Chondrocyte (in vitro differentiated cells): Measurements from ENCODE around the gene YARS2. TPM values are rescaled to one million over a fixed set of nuclear protein-coding genes. Genes with fewer than 3 reads are reported as not detected.

Experiments
- DNase-seq: peaks from one replicate; pipeline ENCODE4 v3.0.0; 2021; ENCODE audit warnings: mixed read lengths, low spot score
- H3K27ac Mint-ChIP-seq: one replicate; pipeline ENCODE4 v1.8.0; 2021; ENCODE audit warnings: mild to moderate bottlenecking, moderate library complexity, mixed read lengths; ENCODE audit not compliant: unreplicated experiment
- H3K27me3 Mint-ChIP-seq: 2 replicates; pipeline ENCODE4 v1.8.0; 2021; ENCODE audit warnings: low read depth, mixed read lengths
- H3K36me3 Mint-ChIP-seq: 2 replicates; pipeline ENCODE4 v1.8.0; 2021; ENCODE audit warnings: low read depth, mixed read lengths
- H3K4me1 Mint-ChIP-seq: 2 replicates; pipeline ENCODE4 v1.8.0; 2021; ENCODE audit warnings: low read depth, mild to moderate bottlenecking, mixed read lengths
- H3K4me3 Mint-ChIP-seq: one replicate; pipeline ENCODE4 v1.8.0; 2021; ENCODE audit warnings: mild to moderate bottlenecking, moderate library complexity, mixed read lengths; ENCODE audit not compliant: unreplicated experiment
- H3K9me3 Mint-ChIP-seq: 2 replicates; pipeline ENCODE4 v1.8.0; 2021; ENCODE audit warnings: low read depth, mixed read lengths
- CTCF ChIP-seq: fragments of 200-600 bp; sonication (generic); IDR thresholded peaks from 2 replicates; pipeline ENCODE4 v1.5.0; 2021; ENCODE audit warnings: antibody characterized with exemption, mild to moderate bottlenecking, moderate library complexity
- total RNA-seq: library from RNA; stranded (reverse); gene quantifications from 3 replicates; pipeline ENCODE4 v1.2.1, GENCODE V29; 2021

Gene YARS2
- total RNA-seq, 1 donor from 2014 or later = 18.6 TPM

GRCh38 chr12:32789446-32789845 is 33.7 kb upstream of the YARS2 start:
- no peak for DNase-seq
- Mint-ChIP-seq H3K4me3 (no peak overlapping the region), H3K4me1 (no peaks in the 10 kb centered on the region), H3K9me3 (no peaks in the 10 kb centered on the region), H3K27ac (no peak overlapping the region), H3K27me3 (peaks cover 3% of the 10 kb centered on the region), H3K36me3 (no peaks in the 10 kb centered on the region)
- TF ChIP-seq CTCF = no peak

GRCh38 chr12:32788405-32788804 is 32.7 kb upstream of the YARS2 start:
- H3K27ac Mint-ChIP-seq = no peak overlapping the region
- no peaks in the 10 kb centered on the region for H3K9me3 Mint-ChIP-seq
- H3K4me1 Mint-ChIP-seq = no peaks in the 10 kb centered on the region
- peaks cover 3% of the 10 kb centered on the region for H3K27me3 Mint-ChIP-seq
- no peaks in the 10 kb centered on the region for H3K36me3 Mint-ChIP-seq
- no peak overlapping the region for H3K4me3 Mint-ChIP-seq
- no peak for DNase-seq
- no peak for TF ChIP-seq CTCF

- TF ChIP-seq CTCF = no peak
- no peaks in the 10 kb centered on the region for H3K9me3 Mint-ChIP-seq
- H3K4me1 Mint-ChIP-seq = no peaks in the 10 kb centered on the region
- H3K36me3 Mint-ChIP-seq = no peaks in the 10 kb centered on the region
- no peak overlapping the region for H3K27ac Mint-ChIP-seq
- no peak for DNase-seq
- peaks cover 6% of the 10 kb centered on the region for H3K27me3 Mint-ChIP-seq
- no peak overlapping the region for H3K4me3 Mint-ChIP-seq
Measured at GRCh38 chr12:32785557-32785956, 29.9 kb upstream of the YARS2 start.

DNA sequence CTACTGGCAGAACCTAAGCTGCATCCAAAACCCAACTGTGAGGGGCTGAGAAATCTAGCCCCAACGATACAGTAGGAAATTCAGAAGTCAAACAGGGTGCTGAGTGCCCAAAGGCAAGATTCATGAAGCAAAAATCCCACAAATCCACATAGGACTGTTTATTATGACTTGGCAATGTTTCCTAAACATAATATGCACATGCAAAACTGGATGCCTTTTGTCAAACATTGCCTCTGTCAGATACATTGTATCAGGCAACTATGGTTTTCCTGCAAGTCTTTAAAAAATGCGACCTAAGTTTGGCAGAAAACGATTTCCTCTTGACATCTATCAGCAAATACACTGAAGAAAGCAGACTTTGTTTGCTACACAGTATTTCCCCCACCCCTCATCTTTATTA is 27.3 kb upstream of the YARS2 start:
- Mint-ChIP-seq H3K36me3 (no peaks in the 10 kb centered on the region), H3K4me3 (no peak overlapping the region), H3K27ac (no peak overlapping the region), H3K27me3 (peaks cover 16% of the 10 kb centered on the region), H3K9me3 (no peaks in the 10 kb centered on the region), H3K4me1 (no peaks in the 10 kb centered on the region)
- no peak for DNase-seq
- no peak for TF ChIP-seq CTCF

GRCh38 chr12:32780071-32780470 is 24.4 kb upstream of the YARS2 start:
- H3K4me1 Mint-ChIP-seq = no peaks in the 10 kb centered on the region
- no peaks in the 10 kb centered on the region for H3K36me3 Mint-ChIP-seq
- H3K27ac Mint-ChIP-seq = no peak overlapping the region
- no peaks in the 10 kb centered on the region for H3K9me3 Mint-ChIP-seq
- peaks cover 13% of the 10 kb centered on the region for H3K27me3 Mint-ChIP-seq
- no peak for DNase-seq
- TF ChIP-seq CTCF = no peak
- no peak overlapping the region for H3K4me3 Mint-ChIP-seq
